Endothelial cell of umbilical vein (primary cell): ENCODE data around the gene RDH14. TPM values are rescaled to one million over a fixed set of nuclear protein-coding genes. Genes with fewer than 3 reads are reported as not detected.

Experiments
- BruUV-seq: library from RNA; stranded (reverse); fragments of 400-500 nt; replicated peaks from 2 replicates; lab custom pipeline; 2021; lab: Mats Ljungman, UMichigan
- CTCF ChIA-PET: fragments of 300-600, 350-600 bp; sonication (Branson Sonifier 250); formaldehyde crosslinking; loops from one replicate; lab custom pipeline; 2021; ENCODE audit warnings: antibody characterized with exemption, inconsistent platforms; lab: Charles Lee
- POLR2A ChIA-PET: fragments of 300-600, 350-600 bp; sonication (Branson Sonifier 250); formaldehyde crosslinking; loops from one replicate; lab custom pipeline; 2021; ENCODE audit warnings: antibody characterized with exemption, inconsistent platforms; lab: Charles Lee
- DNase-seq: peaks from one replicate; pipeline ENCODE4 v3.0.0-alpha.2; 2011; ENCODE audit warnings: low read depth, low spot score
- FAIRE-seq: peaks from 2 replicates; lab custom pipeline; 2011; peaks lifted over from hg19 to GRCh38; lab: Jason Lieb, UNC
- H2AFZ ChIP-seq: 2 replicates; pipeline ENCODE4 v1.6.0; 2012; ENCODE audit warnings: low read depth, low read length, control low read depth, inconsistent platforms
- H3K27ac ChIP-seq: 2 replicates; pipeline ENCODE4 v1.5.1; 2011; ENCODE audit warnings: low read depth, mild to moderate bottlenecking, control low read depth, low read length, moderate library complexity; ENCODE audit not compliant: insufficient read depth
- H3K27me3 ChIP-seq, 2 experiments: 2 replicates each; pipeline versions ENCODE4 v1.6.0 to v1.6.1; 2011; ENCODE audit warnings: low read length in 2 of 2, mixed read lengths in 1 of 2; ENCODE audit not compliant: control insufficient read depth in 2 of 2, insufficient read depth in 2 of 2
- H3K36me3 ChIP-seq, 2 experiments: 2 replicates in 1 of 2; 3 replicates in 1 of 2; pipeline ENCODE4 v1.5.1; 2011; ENCODE audit warnings: low read length in 2 of 2, mild to moderate bottlenecking in 1 of 2, moderate library complexity in 1 of 2; ENCODE audit not compliant: control insufficient read depth in 2 of 2, insufficient read depth in 2 of 2; ENCODE audit errors: extremely low read depth in 1 of 2
- H3K4me1 ChIP-seq: 3 replicates; pipeline ENCODE4 v1.5.1; 2011; ENCODE audit warnings: mild to moderate bottlenecking, low read length; ENCODE audit not compliant: control insufficient read depth, insufficient read depth; ENCODE audit errors: extremely low read depth
- H3K4me2 ChIP-seq: 2 replicates; pipeline ENCODE4 v1.6.1; 2011; ENCODE audit warnings: low read length, control low read depth, mixed read lengths; ENCODE audit not compliant: insufficient read depth
- H3K4me3 ChIP-seq, 3 experiments: fragments of 200-600 bp in 1 of 3; sonication (generic), shearing (Covaris generic) in 1 of 3; replicated peaks in 1 of 3; 2 replicates each; pipeline ENCODE4 v1.5.1; 2011 to 2016; ENCODE audit warnings: control low read depth in 3 of 3, low read length in 3 of 3, mild to moderate bottlenecking in 2 of 3, inconsistent platforms in 1 of 3, low read depth in 1 of 3, moderate library complexity in 1 of 3; ENCODE audit not compliant: insufficient read depth in 1 of 3
- H3K79me2 ChIP-seq: 2 replicates; pipeline ENCODE4 v1.6.0; 2012; ENCODE audit warnings: low read length, inconsistent platforms; ENCODE audit not compliant: control insufficient read depth, insufficient read depth
- H3K9ac ChIP-seq: replicated peaks from 2 replicates; pipeline ENCODE3; 2011; ENCODE audit warnings: low read length, control low read depth; ENCODE audit not compliant: insufficient read depth; ENCODE audit errors: extremely low read depth
- H3K9me1 ChIP-seq: replicated peaks from 3 replicates; pipeline ENCODE4 v1.6.0; 2011; ENCODE audit warnings: mild to moderate bottlenecking, low read length; ENCODE audit not compliant: control insufficient read depth, insufficient read depth; ENCODE audit errors: extremely low read depth
- H3K9me3 ChIP-seq: replicated peaks from 2 replicates; pipeline ENCODE4 v1.5.1; 2012; ENCODE audit warnings: low read length, inconsistent platforms; ENCODE audit not compliant: control insufficient read depth, insufficient read depth
- H4K20me1 ChIP-seq: replicated peaks from 2 replicates; pipeline ENCODE3; 2011; ENCODE audit warnings: mild to moderate bottlenecking, low read length; ENCODE audit not compliant: control insufficient read depth, insufficient read depth; ENCODE audit errors: extremely low read depth
- EZH2 ChIP-seq: IDR thresholded peaks from 2 replicates; pipeline ENCODE4 v1.6.1; 2012; ENCODE audit warnings: borderline replicate concordance, low read depth, mild to moderate bottlenecking, moderate library complexity, low read length, inconsistent platforms; ENCODE audit not compliant: severe bottlenecking
- FOS ChIP-seq: IDR thresholded peaks from 2 replicates; pipeline ENCODE4 v1.6.1; 2011; ENCODE audit warnings: mild to moderate bottlenecking, low read length, moderate library complexity, borderline replicate concordance; ENCODE audit not compliant: insufficient read depth
- GATA2 ChIP-seq: IDR thresholded peaks from 2 replicates; pipeline ENCODE4 v1.7.0; 2011; ENCODE audit warnings: low read depth, mild to moderate bottlenecking, moderate library complexity, mixed read lengths, low read length; ENCODE audit not compliant: insufficient read length, insufficient read depth
- JUN ChIP-seq: IDR thresholded peaks from 2 replicates; pipeline ENCODE4 v1.6.1; 2011; ENCODE audit warnings: borderline replicate concordance, low read depth; ENCODE audit not compliant: insufficient read length, insufficient read depth
- MYC ChIP-seq: IDR thresholded peaks from one replicate; pipeline ENCODE4 v1.6.1; 2011; ENCODE audit warnings: mild to moderate bottlenecking, low read depth, low read length
- POLR2A ChIP-seq: IDR thresholded peaks from 2 replicates; pipeline ENCODE4 v1.6.1; 2012; ENCODE audit warnings: low read depth, mild to moderate bottlenecking, control low read depth, low read length
- POLR2AphosphoS5 ChIP-seq: IDR thresholded peaks from 2 replicates; pipeline ENCODE4 v1.6.1; 2012; ENCODE audit warnings: low read depth, mild to moderate bottlenecking, control low read depth, low read length, moderate library complexity; ENCODE audit not compliant: insufficient read depth
- dilution Hi-C: fragments of 300-500 bp; cut with MboI; formaldehyde crosslinking; loops from one replicate; pipeline ENCODE4 v1.15.0; 2019; ENCODE audit warnings: low sequenced_read_pairs; ENCODE audit not compliant: extremely low pct_ligation_motif_present
- intact Hi-C: fragments of 100-400 bp; cut with micrococcal nuclease; formaldehyde crosslinking; loops from one replicate; pipeline ENCODE4 v1.10.0; 2022
- polyA plus RNA-seq, 4 experiments: library from polyadenylated mRNA; depleted of rRNA in 3 of 4; stranded (reverse) in 3 of 4; unstranded in 1 of 4; fragments of >200 nt; gene quantifications; 2 replicates each; pipeline versions ENCODE4 v1.2.1 to v1.2.3, GENCODE V29; 2011 to 2012; ENCODE audit warnings: missing spikeins in 1 of 4
- total RNA-seq: library from RNA; stranded (reverse); gene quantifications from 2 replicates; pipeline ENCODE4 v1.2.3, GENCODE V29; 2021
- TF ChIP-seq, protein P1 (sequence below), 2 donors: IDR thresholded peaks; 1 replicate in 1 of 2; 2 replicates in 1 of 2; pipeline ENCODE4 v1.5.1; 2011; ENCODE audit warnings: low read length in 2 of 2, mild to moderate bottlenecking in 2 of 2, moderate library complexity in 2 of 2, control low read depth in 1 of 2, inconsistent platforms in 1 of 2, low read depth in 1 of 2; ENCODE audit not compliant: insufficient read depth in 1 of 2; ENCODE audit errors: extremely low read depth in 1 of 2
- TF ChIP-seq, protein P2 (sequence below): IDR thresholded peaks from 2 replicates; pipeline ENCODE4 v1.6.1; 2011; ENCODE audit not compliant: insufficient read depth, insufficient read length

Gene RDH14
- total and polyA plus RNA-seq, 2 donors (not counting 3 experiments of a cell fraction or from before 2014, with no cell fraction given): 8.8 to 12.4 TPM

DNA sequence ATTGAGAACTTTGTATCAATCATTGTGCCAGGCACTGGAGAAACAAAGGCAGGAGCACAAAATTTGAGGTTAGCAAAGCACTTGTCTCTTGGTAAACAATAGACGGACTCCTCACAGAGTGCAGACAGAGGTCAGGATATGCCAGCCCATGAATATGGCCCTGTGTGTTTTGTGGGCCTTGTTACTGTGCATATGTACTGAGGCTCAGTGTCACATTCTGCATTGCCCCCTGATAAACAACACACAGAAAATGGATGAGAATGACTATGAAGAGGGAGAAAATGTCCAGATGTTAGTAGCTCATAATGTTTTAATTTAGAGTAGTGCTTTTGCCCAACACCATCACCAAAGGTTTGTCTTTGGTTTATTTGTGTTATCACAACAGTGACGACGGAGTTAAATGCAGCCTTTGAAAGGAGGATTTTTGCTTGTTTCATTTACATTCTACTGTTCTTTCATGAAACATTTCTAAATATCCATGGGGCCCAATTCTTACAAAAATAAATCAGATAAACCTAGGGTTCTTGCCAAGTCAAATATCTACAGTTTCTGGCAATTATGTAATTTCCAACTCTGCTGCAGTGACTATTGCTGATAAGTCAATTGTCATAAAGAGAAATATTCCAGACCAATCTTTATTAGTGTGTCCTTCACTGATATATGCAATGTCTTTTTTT, 43.5 kb upstream of the RDH14 start:
- no TSS peak for BruUV-seq
- no peak overlapping the region for H3K9ac ChIP-seq
- H3K9me1 ChIP-seq: no peaks in the 10 kb centered on the region
- TF ChIP-seq POLR2AphosphoS5: no peak
- TF ChIP-seq JUN: no peak
- TF ChIP-seq, protein P1, sequence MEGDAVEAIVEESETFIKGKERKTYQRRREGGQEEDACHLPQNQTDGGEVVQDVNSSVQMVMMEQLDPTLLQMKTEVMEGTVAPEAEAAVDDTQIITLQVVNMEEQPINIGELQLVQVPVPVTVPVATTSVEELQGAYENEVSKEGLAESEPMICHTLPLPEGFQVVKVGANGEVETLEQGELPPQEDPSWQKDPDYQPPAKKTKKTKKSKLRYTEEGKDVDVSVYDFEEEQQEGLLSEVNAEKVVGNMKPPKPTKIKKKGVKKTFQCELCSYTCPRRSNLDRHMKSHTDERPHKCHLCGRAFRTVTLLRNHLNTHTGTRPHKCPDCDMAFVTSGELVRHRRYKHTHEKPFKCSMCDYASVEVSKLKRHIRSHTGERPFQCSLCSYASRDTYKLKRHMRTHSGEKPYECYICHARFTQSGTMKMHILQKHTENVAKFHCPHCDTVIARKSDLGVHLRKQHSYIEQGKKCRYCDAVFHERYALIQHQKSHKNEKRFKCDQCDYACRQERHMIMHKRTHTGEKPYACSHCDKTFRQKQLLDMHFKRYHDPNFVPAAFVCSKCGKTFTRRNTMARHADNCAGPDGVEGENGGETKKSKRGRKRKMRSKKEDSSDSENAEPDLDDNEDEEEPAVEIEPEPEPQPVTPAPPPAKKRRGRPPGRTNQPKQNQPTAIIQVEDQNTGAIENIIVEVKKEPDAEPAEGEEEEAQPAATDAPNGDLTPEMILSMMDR (IDR thresholded peaks at IDR 0.05; ENCODE audit: extremely low read depth in 1 of 2, insufficient read depth in 1 of 2, low read depth in 1 of 2, low read length in 2 of 2): no peak
- no peak for TF ChIP-seq POLR2A
- TF ChIP-seq FOS: no peak
- TF ChIP-seq GATA2: no peak
- TF ChIP-seq EZH2: no peak
- TF ChIP-seq MYC: no peak
- TF ChIP-seq, protein P2, sequence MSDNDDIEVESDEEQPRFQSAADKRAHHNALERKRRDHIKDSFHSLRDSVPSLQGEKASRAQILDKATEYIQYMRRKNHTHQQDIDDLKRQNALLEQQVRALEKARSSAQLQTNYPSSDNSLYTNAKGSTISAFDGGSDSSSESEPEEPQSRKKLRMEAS: no peak
- dilution Hi-C loops (no loop called here), intact Hi-C loops (no loop called here)
- DNase-seq (no peak), FAIRE-seq (no peak)
- H3K9me3 ChIP-seq: no peaks in the 10 kb centered on the region
- no peak overlapping the region for H3K4me3 ChIP-seq
- no peak overlapping the region for H3K4me2 ChIP-seq
- H3K4me1 ChIP-seq: peaks cover 6% of the 10 kb centered on the region
- H3K27me3 ChIP-seq: no peaks in the 10 kb centered on the region
- no peaks in the 10 kb centered on the region for H4K20me1 ChIP-seq
- H3K79me2 ChIP-seq: no peaks in the 10 kb centered on the region
- no peak overlapping the region for H3K27ac ChIP-seq
- H3K36me3 ChIP-seq: no peaks in the 10 kb centered on the region
- no peak overlapping the region for H2AFZ ChIP-seq
- ChIA-PET CTCF (interaction anchor here (0.9 to 1.1 kb wide), 2 partner anchors 19 to 83 kb away, joined by 3 read pairs; no protein-coding TSS in a partner anchor), POLR2A (no interaction called here)
